GM19239 (cell line): ENCODE data around the gene KRTAP4-12.
"Not testable (repeated sequence)": the region's sequence is repeated elsewhere in the genome, so short reads cannot be mapped to it uniquely, and the experiment has no call there.

ENCODE experiments used
- DNase-seq: peaks from one replicate; pipeline ENCODE4 v3.0.0; 2011; ENCODE audit warnings: low spot score; ENCODE audit not compliant: insufficient read length
- FAIRE-seq: peaks from 2 replicates; lab custom pipeline; 2011; peaks lifted over from hg19 to GRCh38; lab: Jason Lieb, UNC

The KRTAP4-12 gene

DNA sequence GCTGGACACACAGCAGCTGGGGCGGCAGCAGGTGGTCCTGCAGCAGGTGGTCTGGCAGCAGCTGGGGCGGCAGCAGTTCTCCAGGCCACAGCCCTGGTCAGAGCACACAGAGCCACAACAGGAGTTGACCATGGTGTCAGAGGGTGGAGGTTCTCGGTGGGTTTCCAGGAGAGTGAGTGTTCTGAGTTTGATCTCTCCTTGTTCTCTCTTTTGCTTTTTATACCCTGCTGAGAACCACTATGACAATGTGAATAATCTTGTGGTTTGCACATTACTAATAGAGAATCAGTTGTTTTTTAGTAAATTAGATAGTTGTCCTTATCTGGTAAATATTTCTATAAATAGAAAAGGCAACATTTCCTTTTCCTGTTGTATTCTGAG is at the start of gene KRTAP4-12:
Gene KRTAP4-12, minus strand, starts transcription at position 192 of the 381 bp plus-strand sequence. Its CDS starts 60 bp downstream, at position 132.
- FAIRE-seq, DNase-seq: not testable (repeated sequence)

DNA sequence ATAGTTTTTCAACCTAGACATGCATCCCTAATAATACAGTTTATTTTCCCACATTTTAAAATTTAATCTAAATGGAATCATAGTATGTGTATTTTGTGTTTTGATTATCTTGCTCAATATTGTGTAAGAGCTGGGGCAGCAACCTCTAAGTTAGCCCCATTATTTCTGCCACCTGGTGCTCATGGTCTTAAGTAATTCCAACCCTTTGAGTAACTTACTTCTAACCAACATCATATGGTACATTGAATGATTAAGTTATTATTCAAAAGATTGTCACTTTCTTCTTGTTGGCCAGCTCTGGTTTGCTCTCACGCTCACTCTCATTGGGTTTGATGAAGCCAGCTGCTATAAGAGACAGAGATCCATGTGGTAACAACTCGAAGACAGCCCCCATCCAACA is 47.9 kb upstream of the KRTAP4-12 start:
- DNase-seq = no peak
- FAIRE-seq = no peak

DNA sequence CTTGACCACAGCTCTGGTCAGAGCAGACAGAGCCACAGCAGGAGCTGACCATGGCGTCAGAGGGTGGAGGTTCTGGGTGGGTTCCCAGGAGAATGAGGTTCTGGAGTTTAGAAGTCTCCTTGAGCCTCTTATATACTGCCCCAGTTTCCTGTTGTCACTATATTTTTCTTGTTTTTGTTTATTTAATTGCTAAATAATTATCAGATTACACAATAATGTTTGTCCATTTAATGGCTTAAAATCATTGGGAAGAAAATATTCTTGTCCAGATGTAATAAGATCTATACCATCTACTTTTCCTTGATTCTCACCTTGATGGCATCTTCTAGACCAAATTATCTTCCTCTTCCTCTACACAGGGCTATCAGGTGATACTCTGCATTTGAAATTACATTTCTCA is 44.1 kb upstream of the KRTAP4-12 start, which contains the start of gene KRTAP4-3:
Gene KRTAP4-3, minus strand, starts transcription at position 101 of the 400 bp plus-strand sequence. Its CDS starts 49 bp downstream, at position 52.
- no peak for FAIRE-seq
- DNase-seq = no peak

DNA sequence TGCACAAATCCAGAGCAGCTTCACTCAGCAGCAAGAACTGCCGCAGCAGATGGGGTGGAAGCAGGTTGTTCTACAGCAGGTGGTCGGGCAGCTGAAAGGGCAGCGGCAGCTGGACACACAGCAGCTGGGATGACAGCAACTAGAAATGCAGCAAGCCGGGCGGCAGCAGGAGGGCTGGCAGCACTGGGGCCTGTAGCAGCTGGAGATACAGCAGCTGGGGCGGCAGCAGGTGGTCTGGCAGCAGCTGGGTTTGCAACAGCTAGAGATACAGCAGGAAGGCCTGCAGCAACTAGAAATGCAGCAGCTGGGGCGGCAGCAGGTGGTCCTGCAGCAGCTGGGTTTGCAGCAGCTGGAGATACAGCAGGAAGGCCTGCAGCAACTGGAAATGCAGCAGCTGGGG is 43.6 kb upstream of the KRTAP4-12 start:
- FAIRE-seq (no peak), DNase-seq (no peak)

DNA sequence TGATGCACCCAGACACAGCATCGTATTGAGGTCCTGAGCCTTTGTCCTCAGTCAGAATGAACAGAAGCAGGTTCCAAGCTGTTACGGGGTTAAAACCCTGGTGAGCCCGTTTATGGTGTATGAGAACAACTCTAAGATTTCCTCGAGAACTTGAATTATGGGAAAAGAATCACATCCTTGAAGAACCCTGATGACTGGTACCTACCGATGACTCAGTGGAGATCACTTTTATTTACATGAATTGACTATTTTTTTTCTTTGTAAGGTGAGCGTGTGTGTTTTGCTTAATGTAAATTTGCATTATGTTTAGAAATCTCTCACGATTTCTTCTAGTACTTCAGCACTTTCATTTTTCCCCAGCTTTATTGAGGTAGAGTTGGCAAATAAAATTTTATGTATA is 39.8 kb upstream of the KRTAP4-12 start:
- DNase-seq = no peak
- no peak for FAIRE-seq

DNA sequence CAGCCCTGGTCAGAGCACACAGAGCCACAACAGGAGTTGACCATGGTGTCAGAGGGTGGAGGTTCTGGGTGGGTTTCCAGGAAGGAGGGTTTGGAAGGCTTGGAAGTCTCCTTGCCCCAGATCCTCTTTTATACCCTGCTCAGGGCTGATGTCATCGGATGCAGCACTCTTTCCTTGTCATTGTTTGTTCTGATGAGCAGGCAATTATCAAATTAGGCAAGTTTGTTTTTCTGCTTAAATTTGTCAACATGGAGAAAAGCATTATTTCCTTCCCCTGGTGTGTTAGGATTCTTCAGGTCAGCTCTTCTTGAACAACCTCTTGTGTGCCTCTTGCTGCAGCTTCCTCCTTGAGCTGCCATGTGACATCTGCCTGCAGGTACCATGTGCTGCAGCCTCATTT is 36.7 kb upstream of the KRTAP4-12 start, which contains the start of gene KRTAP4-4:
Gene KRTAP4-4, minus strand, starts transcription at position 101 of the 400 bp plus-strand sequence. Its CDS starts 57 bp downstream, at position 44.
- FAIRE-seq (no peak), DNase-seq (no peak)

DNA sequence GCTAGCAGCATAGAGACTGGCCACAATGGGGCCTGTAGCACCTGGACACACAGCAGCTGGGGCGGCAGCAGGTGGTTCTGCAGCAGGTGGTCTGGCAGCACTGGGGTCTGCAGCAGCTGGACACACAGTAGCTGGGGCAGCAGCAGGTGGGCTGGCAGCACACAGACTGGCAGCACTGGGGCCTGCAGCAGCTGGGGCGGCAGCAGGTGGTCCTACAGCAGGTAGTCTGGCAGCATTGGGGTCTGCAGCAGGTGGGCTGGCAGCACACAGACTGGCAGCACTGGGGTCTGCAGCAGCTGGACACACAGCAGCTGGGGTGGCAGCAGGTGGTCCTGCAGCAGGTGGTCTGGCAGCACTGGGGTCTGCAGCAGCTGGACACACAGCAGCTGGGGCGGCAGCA is 36.2 kb upstream of the KRTAP4-12 start:
- not testable (repeated sequence) for FAIRE-seq, DNase-seq

DNA sequence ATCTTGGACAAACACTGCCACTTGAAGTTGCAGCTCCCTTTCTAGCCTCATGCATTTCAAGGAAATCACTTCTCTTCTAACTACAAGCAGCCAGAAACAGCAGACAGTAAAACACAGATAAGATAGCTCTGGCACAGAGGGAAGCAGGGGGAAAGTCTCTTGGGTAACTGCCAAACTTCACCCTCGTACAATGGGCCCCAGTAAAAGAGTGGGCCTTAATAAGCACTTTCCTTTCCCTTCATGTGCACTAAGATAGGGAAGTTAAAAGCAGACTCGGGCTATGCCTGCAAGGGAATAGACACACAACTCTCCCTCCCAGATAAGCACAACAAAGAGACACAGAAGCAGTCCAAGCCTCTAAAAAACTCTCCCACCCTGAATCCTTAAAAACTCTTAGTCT is 29.9 kb upstream of the KRTAP4-12 start:
- DNase-seq (no peak), FAIRE-seq (no peak)

DNA sequence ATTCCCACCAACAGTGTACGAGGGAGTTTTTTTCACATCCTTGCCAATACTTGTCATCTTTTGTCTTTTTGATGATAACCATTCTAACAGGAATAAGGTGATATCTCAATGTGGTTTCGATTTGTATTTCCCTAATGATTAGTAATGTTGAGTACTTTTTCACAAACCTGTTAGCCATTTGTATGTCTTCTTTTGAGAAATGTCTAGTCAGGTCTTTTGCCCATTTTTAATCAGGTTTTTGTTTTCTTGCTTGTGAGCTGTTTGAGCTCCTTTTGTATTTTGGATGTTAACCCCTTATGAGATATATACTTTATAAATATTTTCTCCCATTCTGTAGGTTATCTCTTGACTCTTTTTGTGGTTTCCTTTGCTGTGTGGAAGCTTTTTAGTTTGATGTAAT is 27.5 kb upstream of the KRTAP4-12 start:
- FAIRE-seq = no peak
- no peak for DNase-seq

DNA sequence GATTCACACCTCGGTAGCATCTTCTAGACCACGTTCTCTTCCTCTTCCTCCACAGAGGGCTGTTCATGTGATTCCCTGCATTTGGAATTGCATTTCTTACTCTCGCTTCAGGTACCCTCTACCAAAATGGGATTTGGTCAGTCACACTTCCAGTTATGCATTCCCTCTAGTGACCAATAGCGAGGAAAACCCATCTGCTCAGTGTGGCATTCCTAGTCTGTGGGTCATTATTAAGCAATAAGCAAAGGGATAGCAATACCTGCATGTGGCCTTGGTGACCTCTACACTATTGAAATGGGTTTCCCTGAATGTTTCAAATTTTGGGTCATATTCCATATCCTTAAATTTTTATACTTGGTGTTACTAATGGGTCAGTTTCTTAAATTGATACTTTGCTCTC is 26.0 kb upstream of the KRTAP4-12 start:
- no peak for FAIRE-seq
- DNase-seq = no peak

DNA sequence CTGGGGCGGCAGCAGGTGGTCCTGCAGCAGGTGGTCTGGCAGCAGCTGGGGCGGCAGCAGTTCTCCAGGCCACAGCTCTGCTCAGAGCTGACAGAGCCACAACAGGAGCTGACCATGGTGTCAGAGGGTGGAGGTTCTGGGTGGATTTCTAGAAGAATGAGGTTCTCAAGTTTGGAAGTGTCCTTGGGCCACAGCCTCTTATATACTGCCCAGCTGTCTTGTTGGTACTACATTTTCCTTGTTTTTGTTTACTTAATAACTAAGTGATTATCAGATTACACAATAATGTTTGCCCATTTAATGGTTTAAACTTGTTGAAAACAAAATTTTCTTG is 25.6 kb upstream of the KRTAP4-12 start, which contains the start of gene KRTAP4-5:
Gene KRTAP4-5, minus strand, starts transcription at position 174 of the 334 bp plus-strand sequence. Its CDS starts 58 bp downstream, at position 116.
- no peak for DNase-seq
- FAIRE-seq = no peak

DNA sequence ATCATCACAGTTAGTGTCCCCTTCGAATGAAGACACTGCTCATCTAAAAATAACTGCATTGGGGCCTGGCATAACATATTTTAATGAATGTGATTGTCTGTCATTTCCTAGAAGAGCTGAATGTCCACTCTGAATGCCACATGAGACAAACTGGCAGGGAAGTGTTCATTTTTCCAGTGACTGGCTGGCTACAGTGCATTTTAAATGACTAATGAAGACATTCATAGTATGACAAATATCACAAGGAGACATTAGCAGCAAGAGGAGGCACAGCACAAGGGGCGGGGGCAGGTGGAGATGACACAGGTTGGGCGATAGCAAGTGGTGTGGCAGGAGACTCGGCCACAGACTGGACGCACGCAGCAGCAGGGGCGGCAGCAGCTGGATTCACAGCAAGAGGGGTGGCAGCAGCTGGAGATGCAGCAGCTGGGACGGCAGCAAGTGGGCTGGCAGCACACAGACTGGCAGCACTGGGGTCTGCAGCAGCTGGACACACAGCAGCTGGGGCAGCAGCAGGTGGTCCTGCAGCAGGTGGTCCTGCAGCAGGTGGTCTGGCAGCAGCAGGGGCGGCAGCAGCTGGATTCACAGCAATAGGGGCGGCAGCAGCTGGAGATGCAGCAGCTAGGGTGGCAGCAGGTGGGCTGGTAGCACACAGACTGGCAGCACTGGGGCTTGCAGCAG is 25.1 kb upstream of the KRTAP4-12 start:
- DNase-seq, FAIRE-seq: not testable (repeated sequence)

DNA sequence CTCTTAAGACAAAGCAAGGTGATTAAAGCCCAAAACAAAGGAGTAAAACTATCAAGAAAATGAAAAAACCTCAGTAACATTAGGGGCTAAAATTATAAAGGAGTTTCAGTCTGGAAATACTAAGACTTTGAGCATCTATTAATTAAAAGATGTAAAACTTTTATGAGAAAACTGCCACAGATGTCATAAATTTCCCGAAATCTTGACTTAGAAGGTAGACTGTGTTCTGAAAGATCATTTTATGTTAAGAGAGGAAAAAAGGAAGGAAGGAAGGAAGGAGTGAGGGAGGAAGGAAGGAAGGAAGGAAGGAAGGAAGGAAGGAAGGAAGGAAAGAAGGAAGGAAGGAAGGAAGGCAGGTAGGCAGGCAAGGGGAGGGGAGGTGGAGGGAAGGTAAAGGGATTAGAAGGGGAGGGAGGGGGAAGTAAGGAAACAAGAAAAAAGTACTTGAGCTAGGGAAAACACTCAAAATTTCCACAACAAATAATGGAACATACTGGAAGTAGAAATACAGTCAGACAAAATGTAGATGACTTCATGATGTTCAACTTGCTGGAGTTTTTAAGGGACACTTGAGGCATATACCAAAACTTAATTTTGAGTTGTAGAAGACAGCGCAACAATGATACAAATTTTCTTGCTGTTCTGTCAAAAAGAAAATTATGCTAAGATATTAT is 23.7 kb upstream of the KRTAP4-12 start:
- DNase-seq (no peak), FAIRE-seq (no peak)

DNA sequence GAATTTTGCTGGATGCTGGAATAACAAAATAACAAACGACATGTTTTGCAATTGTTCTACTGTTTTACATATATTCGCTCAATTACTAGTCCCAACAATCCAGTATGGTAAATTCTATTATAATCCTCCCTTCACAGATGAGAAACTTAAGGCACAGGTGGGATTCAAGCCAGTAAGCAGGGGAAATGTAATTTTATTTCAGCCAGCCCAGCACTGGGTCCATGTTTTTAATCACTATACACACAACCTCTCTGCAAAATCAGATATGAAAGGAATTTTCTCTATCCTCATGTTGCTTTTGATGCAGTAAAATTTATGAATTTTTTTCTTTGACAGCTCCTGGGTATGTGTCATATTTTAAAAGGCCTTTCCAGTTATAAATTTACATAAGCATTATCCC is 21.3 kb upstream of the KRTAP4-12 start:
- DNase-seq = no peak
- FAIRE-seq = no peak

DNA sequence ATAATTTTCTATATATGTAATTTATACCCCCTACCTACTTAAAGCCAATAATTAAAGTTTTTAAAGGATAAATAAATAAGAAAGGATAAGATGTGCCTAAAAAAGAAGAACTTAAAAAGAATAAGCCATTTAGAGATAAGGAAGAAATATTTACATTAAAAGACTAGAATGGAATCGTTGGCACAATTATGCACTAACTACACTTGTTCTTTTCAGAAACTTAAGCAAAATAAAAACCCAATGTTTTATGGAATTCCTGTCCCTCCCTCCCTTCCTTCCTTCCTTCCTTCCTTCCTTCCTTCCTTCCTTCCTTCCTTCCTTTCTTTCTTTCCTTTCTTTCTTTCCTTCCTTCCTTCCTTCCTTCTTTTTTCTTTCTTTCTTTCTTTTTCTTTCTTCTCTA is 20.9 kb upstream of the KRTAP4-12 start:
- DNase-seq = no peak
- no peak for FAIRE-seq

DNA sequence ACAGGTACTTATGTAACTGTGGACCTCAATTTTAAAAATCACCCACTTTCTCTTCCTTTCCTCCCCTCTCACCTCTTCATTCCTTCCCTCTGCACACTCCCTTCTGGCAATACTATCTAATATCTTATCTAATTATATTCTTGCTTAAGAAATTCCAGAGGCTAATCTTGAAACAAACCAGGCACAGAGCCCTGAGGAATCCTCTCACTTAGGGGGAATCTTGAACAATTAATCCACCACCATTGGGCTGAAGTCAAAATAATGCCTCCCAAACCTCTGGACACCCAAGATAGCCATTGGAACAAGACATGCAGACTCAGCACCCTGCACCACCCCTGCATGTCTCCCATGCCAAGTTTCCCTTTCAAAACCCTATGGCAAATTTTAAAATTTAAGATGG is 17.4 kb upstream of the KRTAP4-12 start:
- DNase-seq (no peak), FAIRE-seq (no peak)

DNA sequence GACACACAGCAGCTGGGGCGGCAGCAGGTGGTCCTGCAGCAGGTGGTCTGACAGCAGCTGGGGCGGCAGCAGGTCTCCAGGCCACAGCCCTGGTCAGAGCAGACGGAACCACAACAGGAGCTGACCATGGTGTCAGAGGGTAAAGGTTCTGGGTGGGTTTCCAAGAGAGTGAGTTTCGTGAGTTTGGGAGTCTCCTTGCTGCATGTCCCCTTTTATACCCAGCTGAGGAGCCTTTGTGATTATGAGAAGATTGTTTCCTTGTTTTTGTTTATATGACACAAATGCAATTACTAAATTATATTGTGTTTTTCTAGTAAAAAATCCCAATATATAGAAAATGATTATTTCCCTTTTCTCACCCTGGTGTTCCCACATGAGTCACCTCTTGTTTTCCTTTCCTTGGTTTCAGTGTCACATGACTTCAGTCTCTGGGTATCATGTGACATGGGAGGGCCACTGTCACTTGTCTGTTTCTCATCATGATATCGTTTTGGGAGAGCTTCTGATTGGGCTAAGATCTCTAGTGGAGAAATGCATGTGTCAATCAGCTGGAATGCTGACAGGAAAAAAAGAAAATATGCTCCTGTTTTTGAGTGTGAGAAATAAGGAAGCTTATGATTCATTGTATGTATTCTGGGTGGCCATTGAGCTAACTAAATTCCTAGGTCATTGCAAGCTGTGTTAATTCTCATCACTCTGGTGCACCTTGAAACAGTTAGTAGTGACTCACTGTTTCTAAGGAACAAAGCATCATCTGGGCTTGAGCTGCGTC is 16.6 kb upstream of the KRTAP4-12 start, which contains the start of gene KRTAP4-6:
Gene KRTAP4-6, minus strand, starts transcription at position 185 of the 772 bp plus-strand sequence. Its CDS starts 57 bp downstream, at position 128.
- FAIRE-seq = no peak
- no peak for DNase-seq

DNA sequence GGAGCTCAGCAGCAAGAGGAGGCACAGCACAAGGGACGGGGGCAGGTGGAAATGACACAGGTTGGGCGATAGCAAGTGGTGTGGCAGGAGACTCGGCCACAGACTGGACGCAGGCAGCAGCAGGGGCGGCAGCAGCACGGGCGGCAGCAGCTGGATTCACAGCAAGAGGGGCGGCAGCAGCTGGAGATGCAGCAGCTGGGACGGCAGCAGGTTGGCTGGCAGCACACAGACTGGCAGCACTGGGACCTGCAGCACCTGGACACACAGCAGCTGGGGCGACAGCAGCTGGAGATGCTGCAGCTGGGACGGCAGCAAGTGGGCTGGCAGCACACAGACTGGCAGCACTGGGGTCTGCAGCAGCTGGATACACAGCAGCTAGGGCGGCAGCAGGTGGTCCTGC is 15.9 kb upstream of the KRTAP4-12 start:
- DNase-seq, FAIRE-seq: not testable (repeated sequence)

DNA sequence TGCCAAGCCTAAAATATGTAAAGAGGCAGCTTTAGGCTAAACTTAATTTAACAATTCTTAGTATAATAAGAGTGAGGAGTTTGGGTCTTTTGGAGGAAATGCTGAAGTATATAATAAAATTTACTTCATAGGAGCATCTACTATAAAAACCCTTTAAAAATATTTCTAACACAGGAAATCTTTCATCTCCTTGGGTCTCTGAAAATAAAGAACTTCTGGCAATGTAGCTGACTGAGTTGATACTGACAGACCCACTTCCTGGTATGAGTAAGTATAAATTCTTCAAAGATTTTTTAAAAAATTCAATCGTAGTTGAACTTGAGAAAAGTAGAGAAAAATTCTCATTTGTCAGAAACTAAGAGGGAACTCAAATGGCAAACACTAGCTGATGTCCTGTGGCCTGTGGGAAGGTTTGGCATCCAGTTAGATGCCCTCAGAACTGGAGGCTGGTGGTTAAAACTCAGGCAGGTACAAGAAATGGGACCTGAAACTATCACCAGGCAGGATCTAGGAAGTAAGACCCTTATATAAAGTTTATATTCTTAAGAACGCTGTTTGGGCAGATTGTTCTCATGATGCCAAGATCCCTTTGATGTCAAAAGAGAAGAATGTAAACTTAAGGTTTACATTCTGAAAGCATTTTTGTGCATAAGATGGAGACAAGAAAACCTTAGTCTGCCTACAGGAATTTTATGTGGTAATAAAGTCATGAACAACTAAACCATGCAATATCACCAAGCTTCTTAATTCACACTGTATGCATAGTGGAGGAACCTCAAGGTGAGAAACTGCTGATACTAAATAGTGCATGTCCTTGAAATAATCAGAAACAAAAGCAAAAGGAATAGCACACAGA is 10.1 kb upstream of the KRTAP4-12 start:
- FAIRE-seq = no peak

DNA sequence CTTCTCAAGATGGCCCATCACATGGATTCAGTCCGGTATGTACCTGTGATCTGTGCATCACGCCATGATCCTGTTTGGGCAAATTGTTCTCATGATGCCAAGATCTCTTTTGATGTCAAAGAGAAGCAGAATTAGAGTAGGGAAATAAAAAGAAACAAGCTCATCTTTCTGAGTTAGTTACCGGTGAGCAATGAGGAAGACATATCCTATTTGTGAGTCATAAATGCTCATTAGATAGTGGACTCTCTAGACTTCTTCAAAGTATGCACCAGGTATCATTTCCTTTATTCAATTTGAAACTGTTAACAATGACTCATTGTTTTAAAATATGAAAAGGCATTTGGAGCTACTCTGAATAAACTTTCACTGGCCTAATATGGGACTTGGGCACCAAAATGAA is 8.0 kb upstream of the KRTAP4-12 start:
- no peak for FAIRE-seq
- no peak for DNase-seq

More for the DNA sequence above, 10.1 kb upstream of the KRTAP4-12 start:
- DNase-seq = no peak
